ENCODE data around the gene SLC6A7. TPM values are rescaled to one million over a fixed set of nuclear protein-coding genes. Genes with fewer than 3 reads are reported as not detected.
A peak's percentile ranks its signal among the peaks of the same experiment; 100 is the strongest.

The SLC6A7 gene
- total RNA-seq, 3 donors from 2014 or later = not detected

DNA sequence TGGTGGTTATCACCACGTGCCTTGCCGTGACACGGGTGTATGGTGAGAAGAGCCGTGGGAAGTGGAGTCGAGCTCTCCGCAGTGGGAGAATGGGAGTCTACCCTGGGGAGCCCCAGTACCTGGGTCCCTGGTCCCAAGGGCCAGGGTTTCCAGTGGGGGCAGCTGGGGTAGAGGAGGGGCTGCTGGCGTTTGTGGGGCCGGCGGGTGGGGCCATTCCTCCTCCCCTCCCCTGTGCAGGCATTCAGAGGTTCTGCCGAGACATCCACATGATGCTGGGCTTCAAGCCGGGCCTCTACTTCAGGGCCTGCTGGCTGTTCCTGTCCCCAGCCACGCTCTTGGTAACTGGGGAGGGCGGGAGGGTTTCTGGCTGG, 14.7 kb downstream of the SLC6A7 start:
- DNase-seq (no peak), ATAC-seq (no peak)
- no peaks in the 10 kb centered on the region for H3K9me3 Mint-ChIP-seq
- H3K4me3 Mint-ChIP-seq = no peak overlapping the region
- H3K4me1 Mint-ChIP-seq (ENCODE audit: low read depth) = peaks cover 13% of the 10 kb centered on the region
- peaks cover 11% of the 10 kb centered on the region for H3K27me3 Mint-ChIP-seq (ENCODE audit: low read depth)
- no peaks in the 10 kb centered on the region for H3K36me3 Mint-ChIP-seq (ENCODE audit: insufficient read depth)

DNA sequence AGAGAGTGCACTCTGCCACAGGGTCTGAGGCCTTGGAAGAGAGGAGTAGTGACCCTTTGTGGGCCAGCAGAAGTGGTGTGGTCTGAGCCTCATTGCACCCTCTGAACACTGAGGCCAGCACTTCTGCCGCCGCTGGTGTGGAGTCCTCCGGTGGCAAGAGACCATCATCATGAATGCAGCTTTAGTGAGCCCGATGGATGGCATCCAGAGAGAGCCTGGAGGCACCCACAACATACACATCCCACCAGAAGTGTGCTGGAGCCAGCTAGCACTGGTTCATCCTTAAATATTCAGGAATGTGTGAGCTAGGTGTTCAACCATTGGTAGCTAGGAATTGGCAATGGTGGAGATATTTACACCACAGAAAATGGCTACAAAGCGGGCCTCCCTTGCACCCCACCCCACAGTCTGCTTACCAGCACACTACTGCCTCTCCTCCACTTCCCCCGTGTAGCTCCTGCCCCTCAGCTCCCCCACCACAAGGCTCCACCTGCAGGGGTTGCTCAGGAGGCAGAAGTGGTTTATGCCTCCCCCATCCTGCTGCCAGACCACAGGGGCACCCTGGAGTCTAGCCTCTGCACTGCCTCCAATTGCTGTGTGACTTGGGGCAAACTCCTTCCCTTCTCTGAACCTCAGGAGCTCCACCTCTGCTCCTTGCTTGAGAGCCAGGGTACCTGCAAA, 16.4 kb downstream of the SLC6A7 start:
- ATAC-seq (no peak), DNase-seq (no peak)
- Mint-ChIP-seq H3K9me3 (no peaks in the 10 kb centered on the region), H3K27me3 (ENCODE audit: low read depth) (peaks cover 11% of the 10 kb centered on the region), H3K4me1 (ENCODE audit: low read depth) (peaks cover 13% of the 10 kb centered on the region), H3K36me3 (ENCODE audit: insufficient read depth) (no peaks in the 10 kb centered on the region), H3K4me3 (no peak overlapping the region)

DNA sequence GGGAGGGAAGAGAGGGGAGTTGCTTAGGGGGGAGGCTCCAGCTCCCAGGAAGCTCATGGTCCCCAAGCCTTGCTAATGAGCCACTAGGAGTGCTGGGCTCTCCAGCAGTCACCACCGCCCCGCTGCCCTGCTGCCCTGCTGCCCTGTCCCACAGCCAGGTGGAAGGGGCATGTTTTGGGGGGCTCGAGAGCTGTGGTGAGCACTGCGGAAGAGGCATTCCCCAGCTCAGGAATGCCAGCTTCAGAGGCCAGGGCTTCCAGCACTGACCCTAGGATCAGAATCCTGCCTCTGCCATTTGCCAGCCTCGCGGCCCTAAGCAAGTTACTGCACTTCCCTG, 16.9 kb downstream of the SLC6A7 start:
- no peak for DNase-seq
- no peak for ATAC-seq

DNA sequence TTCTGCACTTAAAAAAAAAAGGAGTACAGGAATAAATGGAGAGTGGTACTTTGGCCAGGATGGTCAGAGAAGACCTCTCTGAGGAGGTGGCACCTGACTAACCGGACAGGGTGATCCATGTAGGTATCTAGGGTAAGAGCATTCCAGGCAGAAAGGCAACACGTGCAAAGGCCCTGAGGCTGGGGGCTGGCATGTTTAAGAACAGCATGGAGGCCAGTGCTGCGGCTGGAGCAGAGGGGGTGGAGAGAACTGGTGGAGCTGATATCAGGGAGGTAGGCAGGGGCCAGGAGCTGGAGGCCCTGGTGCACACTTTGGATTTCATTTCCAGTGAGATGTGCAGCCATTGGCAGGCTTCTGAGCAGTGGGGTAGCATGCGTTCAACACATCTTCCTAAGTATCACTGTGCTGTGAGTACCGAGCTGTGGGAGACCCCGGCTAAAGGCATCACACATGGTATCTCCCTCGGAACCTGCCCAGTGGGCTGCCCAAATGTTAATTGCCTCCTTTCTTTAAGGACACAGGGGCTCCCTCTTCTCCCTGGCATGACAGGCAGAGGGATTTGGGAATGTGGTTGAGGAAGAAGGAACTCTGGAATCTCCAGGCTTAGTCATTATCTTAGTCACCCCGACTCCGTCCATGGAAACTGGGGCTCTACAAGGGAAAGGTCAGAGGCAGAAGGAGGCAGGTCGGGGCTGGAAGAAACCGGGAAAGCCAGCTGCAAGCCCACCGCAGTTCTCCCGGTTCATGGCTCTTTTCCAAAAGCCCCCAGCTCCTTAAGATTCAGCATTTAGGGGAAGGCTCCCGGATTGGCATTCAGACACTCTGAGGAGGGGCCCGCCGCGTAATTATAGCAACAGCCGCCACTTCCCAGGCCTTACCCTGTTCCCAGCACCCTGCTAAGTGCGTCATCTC, 18.6 kb downstream of the SLC6A7 start:
- Mint-ChIP-seq H3K9me3 (no peaks in the 10 kb centered on the region), H3K4me3 (peak overlapping the region; percentile 31), H3K27me3 (ENCODE audit: low read depth) (peaks cover 11% of the 10 kb centered on the region), H3K4me1 (ENCODE audit: low read depth) (peaks cover 13% of the 10 kb centered on the region), H3K36me3 (ENCODE audit: insufficient read depth) (no peaks in the 10 kb centered on the region)
- no peak for DNase-seq
- no peak for ATAC-seq

More for the DNA sequence above, 16.9 kb downstream of the SLC6A7 start:
- H3K36me3 Mint-ChIP-seq (ENCODE audit: insufficient read depth) = no peaks in the 10 kb centered on the region
- H3K4me1 Mint-ChIP-seq (ENCODE audit: low read depth) = peaks cover 13% of the 10 kb centered on the region
- no peak overlapping the region for H3K4me3 Mint-ChIP-seq
- H3K9me3 Mint-ChIP-seq = no peaks in the 10 kb centered on the region
- peaks cover 11% of the 10 kb centered on the region for H3K27me3 Mint-ChIP-seq (ENCODE audit: low read depth)

DNA sequence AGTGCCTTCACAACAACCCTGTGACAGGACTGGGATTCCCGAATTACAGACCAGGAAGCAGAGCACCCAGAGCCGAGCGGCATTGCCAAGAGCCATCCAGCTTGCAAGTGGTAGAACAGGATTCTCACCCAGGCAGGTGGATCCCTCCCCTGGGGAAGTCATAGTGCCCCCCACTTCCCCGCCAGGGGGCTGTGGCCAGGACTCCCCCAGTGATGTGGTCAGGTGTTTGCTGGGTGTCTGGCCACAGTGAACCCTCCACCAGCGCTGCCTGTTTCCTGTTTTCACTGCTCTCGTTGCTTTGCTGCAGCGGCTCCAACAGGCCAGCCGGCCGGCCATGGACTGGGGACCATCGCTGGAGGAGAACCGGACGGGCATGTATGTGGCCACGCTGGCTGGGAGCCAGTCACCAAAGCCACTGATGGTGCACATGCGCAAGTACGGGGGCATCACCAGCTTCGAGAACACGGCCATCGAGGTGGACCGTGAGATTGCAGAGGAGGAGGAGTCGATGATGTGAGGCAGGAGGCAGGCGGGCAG, 19.3 kb downstream of the SLC6A7 start:
- Mint-ChIP-seq H3K27me3 (ENCODE audit: low read depth) (peaks cover 11% of the 10 kb centered on the region), H3K4me3 (peak overlapping the region; percentile 31), H3K9me3 (no peaks in the 10 kb centered on the region), H3K4me1 (ENCODE audit: low read depth) (peaks cover 13% of the 10 kb centered on the region), H3K36me3 (ENCODE audit: insufficient read depth) (no peaks in the 10 kb centered on the region)
- peak; percentile 41 to 58 for ATAC-seq
- DNase-seq = no peak

DNA sequence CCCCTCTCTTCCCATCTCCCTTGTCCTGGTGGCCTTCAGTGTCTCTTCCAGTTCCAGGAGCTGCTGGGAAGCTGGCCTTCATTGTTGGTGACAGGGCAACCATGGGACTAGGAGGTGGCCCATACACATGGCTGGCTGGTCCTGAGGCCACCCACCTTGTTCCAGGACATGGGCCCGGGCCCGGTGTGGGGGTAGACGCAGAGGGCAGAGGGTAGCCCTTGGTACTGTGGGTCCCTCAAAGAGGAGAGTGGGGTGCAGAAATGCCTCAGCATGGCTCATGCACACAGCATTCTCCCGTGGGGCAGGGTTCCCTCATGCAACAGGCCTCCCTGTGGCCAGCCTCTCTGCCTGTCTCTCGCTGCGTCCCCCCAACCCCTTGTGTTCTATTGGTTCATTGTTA, 20.8 kb downstream of the SLC6A7 start:
- no peaks in the 10 kb centered on the region for H3K9me3 Mint-ChIP-seq
- no peak overlapping the region for H3K4me3 Mint-ChIP-seq
- no peak for ATAC-seq
- no peaks in the 10 kb centered on the region for H3K36me3 Mint-ChIP-seq (ENCODE audit: insufficient read depth)
- peaks cover 11% of the 10 kb centered on the region for H3K27me3 Mint-ChIP-seq (ENCODE audit: low read depth)
- peaks cover 13% of the 10 kb centered on the region for H3K4me1 Mint-ChIP-seq (ENCODE audit: low read depth)
- DNase-seq = no peak

DNA sequence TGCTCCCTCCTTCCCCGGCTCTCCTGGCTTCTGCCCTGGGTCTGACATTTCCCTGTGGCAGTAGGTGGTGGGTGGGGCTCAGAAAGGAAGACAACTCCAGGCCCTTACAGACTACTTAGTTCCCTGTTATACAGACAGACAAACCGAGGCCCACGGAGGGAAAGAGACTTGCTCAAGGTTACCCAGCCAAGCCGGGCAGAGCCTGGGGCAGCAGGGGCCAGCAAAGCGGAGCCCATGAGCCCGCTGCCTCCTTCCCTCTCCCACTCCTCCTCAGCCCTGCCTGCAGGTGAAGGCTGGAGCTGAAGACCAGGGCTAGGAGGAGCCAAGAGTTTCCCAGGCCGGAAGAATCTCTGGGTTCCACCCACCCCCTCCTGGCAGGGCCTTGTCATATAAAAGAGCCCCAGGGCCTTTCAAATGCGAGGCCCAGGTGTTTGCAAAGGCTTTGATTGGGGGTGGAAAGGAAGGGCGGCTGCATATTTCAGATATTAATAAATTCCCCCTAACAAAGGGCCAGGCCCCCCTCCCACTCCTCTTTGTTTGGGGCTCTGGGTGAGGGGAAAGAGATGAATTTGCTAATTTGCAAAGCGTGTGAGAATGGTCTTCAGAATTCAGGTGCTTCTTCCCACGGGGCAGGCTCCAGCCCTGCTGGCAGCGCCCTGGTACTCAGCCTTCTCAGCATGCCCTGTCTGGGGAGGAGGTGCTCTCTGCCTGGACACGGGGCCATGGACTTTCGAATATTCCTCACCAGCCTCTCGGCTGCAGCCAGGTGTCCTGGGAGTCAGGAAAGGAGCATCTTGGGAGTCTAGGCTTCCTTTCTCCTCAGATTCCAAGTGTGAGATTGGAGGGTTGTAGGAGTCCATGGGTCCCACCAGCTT, 21.5 kb downstream of the SLC6A7 start:
- ATAC-seq = no peak
- Mint-ChIP-seq H3K36me3 (ENCODE audit: insufficient read depth) (no peaks in the 10 kb centered on the region), H3K27me3 (ENCODE audit: low read depth) (peaks cover 11% of the 10 kb centered on the region), H3K4me1 (ENCODE audit: low read depth) (peaks cover 13% of the 10 kb centered on the region), H3K9me3 (no peaks in the 10 kb centered on the region), H3K4me3 (no peak overlapping the region)
- no peak for DNase-seq

DNA sequence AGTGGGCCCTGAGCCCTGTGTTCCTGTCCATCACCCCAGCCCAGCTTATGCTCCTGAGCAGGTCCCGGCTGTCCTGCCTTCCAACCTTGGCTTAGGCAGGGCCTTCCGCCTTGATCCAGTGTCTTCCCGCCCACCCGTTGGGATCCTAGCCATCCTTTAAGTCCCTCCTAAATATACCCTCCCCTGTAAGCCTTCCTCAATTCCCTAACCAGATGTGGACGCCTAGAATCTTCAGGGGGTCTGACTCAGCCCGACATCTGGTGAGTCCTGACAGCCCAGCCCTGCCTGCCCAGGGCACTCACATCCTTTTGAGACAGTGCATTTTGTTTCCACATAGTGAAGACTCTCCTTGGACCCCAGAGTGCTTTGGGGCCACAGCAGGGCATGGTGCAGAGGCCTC, 23.7 kb downstream of the SLC6A7 start:
- H3K27me3 Mint-ChIP-seq (ENCODE audit: low read depth) = peaks cover 11% of the 10 kb centered on the region
- peaks cover 8% of the 10 kb centered on the region for H3K4me1 Mint-ChIP-seq (ENCODE audit: low read depth)
- DNase-seq (no peak), ATAC-seq (no peak)
- no peak overlapping the region for H3K4me3 Mint-ChIP-seq
- no peaks in the 10 kb centered on the region for H3K9me3 Mint-ChIP-seq
- no peaks in the 10 kb centered on the region for H3K36me3 Mint-ChIP-seq (ENCODE audit: insufficient read depth)

DNA sequence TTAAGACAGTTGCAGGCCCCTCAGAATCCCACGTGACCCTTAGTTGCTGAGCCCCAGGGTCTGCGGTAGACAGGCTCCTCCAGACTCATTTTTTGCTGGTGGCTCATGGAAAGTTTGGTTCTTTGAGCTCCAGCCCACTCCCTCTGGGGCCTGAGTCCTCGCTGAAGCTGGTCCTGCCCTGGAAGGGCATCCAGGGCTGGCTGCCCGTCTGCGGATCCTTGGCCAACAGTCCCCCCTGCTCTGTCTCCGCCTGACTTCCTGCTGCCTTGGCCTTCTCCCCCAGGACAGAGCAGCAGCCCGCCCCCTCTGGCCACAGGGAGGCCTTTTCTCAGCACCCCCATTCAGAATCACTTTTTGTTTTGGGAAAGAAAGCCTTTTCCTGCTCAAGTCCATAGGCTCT, 24.4 kb downstream of the SLC6A7 start:
- Mint-ChIP-seq H3K4me3 (no peak overlapping the region), H3K4me1 (ENCODE audit: low read depth) (peaks cover 1% of the 10 kb centered on the region), H3K9me3 (no peaks in the 10 kb centered on the region), H3K36me3 (ENCODE audit: insufficient read depth) (no peaks in the 10 kb centered on the region), H3K27me3 (ENCODE audit: low read depth) (peaks cover 8% of the 10 kb centered on the region)
- DNase-seq = no peak
- no peak for ATAC-seq

DNA sequence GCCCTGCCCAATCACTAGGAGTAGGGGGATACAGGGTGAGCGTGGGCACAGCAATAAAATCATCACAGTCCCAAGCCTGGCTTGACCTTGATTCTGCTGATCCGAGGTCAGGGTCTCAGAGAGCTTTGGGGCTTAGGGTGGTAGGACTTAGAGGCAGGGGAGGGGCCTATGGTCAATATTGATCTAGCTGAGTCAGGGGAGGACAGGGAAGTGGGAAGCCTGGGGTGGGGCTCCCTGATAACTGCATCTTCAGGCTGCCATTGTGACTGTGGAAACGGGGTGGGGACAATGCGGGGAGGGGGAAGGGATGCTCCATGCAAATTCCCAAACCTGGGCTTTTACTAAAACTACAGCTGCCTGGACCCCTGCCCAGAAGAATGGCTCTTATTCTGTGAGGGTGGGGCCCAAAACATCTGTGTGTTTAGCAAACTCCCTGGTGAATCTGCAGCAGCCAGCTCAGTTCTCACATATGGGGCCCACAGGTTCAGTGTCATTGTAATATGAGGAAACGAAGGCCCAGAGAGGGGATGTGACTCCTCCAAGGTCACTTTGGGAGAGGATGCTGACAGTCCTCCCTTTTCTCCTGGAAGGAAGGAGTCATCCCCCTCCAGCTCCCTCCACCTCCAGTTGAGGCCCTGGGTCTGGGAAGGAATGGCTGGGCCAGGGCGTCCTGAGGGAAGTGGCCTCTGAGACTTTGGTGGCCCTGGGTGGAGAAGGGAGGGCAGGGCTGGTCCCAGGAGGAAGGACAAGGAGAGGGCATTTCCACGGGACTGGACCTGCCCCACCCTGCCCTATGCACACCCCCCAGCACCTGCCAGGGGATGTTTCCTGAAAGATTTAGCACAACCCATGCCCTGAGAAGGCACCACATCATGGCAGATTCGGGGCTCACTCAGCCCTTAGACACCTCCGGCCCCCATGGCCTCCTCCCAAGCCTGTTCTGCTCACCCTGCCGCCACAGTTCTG, 26.4 kb downstream of the SLC6A7 start:
- Mint-ChIP-seq H3K27me3 (ENCODE audit: low read depth) (peaks cover 10% of the 10 kb centered on the region), H3K9me3 (no peaks in the 10 kb centered on the region), H3K4me3 (no peak overlapping the region), H3K4me1 (ENCODE audit: low read depth) (no peaks in the 10 kb centered on the region), H3K36me3 (ENCODE audit: insufficient read depth) (no peaks in the 10 kb centered on the region)
- ATAC-seq = no peak
- DNase-seq = no peak

DNA sequence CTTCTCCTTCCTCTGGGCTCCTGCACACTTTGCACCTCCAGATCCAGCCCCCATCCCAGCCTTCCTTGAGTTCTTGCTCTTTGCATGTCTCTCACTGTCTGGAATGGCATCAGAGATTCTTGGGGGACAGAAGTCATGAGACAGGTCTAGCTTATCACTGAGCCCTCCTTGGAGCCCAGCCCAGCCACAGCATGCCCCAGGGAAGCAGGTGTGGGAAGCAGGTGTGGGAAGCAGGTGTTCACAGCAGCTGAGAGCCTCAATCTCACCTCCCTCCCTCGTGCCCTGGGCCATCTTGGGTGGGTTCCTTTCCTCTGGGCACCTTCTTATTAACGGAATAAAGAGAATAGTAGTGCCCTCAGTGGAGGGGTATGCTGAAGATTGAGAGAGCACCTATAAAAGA, 27.2 kb downstream of the SLC6A7 start:
- H3K27me3 Mint-ChIP-seq (ENCODE audit: low read depth) = peaks cover 10% of the 10 kb centered on the region
- no peaks in the 10 kb centered on the region for H3K4me1 Mint-ChIP-seq (ENCODE audit: low read depth)
- no peak for ATAC-seq
- no peak for DNase-seq
- no peak overlapping the region for H3K4me3 Mint-ChIP-seq
- H3K36me3 Mint-ChIP-seq (ENCODE audit: insufficient read depth) = no peaks in the 10 kb centered on the region
- H3K9me3 Mint-ChIP-seq = no peaks in the 10 kb centered on the region

DNA sequence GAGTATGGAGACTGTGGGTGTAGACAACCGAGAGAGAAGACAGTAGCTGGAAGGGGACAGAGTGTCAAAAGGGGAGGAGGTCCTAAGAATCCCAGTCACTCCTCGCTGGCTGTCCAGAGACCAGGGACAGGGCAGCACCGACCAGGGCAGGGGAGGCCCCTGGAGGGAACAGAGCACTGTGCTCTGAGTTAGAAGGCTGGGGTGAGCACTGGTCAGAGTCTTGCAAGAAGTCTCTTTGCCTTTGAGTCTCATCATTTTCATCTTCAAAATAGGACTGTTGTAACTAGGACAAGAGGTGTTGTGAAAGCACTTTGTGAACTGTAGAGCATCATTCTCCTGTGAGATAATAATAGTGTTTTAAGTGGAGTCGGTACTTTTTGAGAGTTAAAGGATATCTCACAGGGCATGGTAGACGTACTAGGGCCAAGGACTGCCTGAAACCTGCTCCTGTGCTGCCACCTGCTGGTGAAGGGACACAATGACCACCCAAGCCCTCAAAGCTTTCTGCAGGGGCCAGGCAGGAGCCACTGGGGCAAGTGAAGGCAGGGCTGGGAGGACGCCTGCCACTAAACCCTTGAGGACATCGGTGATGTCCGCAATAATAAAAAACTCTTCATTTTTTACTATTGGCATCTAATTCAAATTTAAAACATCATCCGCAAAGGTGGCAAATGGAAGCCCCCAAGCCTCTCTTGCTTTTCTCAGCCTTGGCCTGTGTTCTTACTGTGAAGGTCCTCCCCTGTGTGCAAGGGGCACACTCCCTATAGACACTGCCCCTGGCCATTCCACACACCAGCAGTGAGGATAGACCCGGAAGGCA, 28.2 kb downstream of the SLC6A7 start:
- ATAC-seq = peak; percentile 87 to 93
- Mint-ChIP-seq H3K36me3 (ENCODE audit: insufficient read depth) (no peaks in the 10 kb centered on the region), H3K9me3 (no peaks in the 10 kb centered on the region), H3K4me3 (no peak overlapping the region), H3K4me1 (ENCODE audit: low read depth) (no peaks in the 10 kb centered on the region), H3K27me3 (ENCODE audit: low read depth) (peaks cover 10% of the 10 kb centered on the region)
- DNase-seq = peak; percentile 73

DNA sequence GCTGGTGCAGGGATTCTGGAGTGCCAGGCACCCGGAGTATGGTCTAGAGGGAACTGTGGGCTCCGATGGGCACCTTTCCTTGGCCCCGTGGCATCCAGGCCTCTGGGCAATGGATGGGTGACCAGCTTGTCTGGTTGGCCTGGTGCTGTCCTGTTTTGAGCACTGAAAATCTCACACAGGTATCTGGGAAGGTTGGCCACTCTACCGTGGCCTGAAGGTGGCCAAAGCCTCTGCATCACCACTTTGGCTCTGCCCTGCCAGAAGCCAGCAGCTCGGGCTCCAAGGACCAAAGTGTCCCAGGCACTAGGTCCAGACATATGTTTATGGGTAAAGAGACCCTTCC, 28.8 kb downstream of the SLC6A7 start:
- Mint-ChIP-seq H3K36me3 (ENCODE audit: insufficient read depth) (no peaks in the 10 kb centered on the region), H3K27me3 (ENCODE audit: low read depth) (peaks cover 10% of the 10 kb centered on the region), H3K9me3 (no peaks in the 10 kb centered on the region), H3K4me1 (ENCODE audit: low read depth) (no peaks in the 10 kb centered on the region), H3K4me3 (no peak overlapping the region)
- DNase-seq (no peak), ATAC-seq (no peak)

Measured in activated T-cell treated with anti-CD3 and anti-CD28 coated beads, Interleukin-2, amount 50 U/mL, for 4 hours (primary cell).